OCI-LY1 (cell line): Measurements from ENCODE around the gene BCR.

Experiments used
- H2AFZ ChIP-seq: fragments of 200-600 bp; sonication (generic), shearing (Covaris generic); 2 replicates; pipeline ENCODE4 v1.6.0; 2014; ENCODE audit warnings: antibody characterized with exemption, mild to moderate bottlenecking, low read length
- H3F3A ChIP-seq: fragments of 200-600 bp; sonication (generic), shearing (Covaris generic); 2 replicates; pipeline ENCODE4 v1.6.0; 2014; ENCODE audit warnings: mild to moderate bottlenecking, antibody characterized with exemption, low read length, moderate library complexity; ENCODE audit not compliant: insufficient read depth
- H3K27ac ChIP-seq: fragments of 200-600 bp; sonication (generic); 2 replicates; pipeline ENCODE4 v1.5.1; 2014; ENCODE audit warnings: low read length, mixed run types, mild to moderate bottlenecking, low read depth; ENCODE audit not compliant: poor library complexity, severe bottlenecking
- H3K27me3 ChIP-seq: fragments of 200-600 bp; sonication (generic); 2 replicates; pipeline ENCODE4 v1.6.0; 2014; ENCODE audit warnings: antibody characterized with exemption, mild to moderate bottlenecking, low read length, moderate library complexity; ENCODE audit not compliant: insufficient read depth
- H3K36me3 ChIP-seq: fragments of 200-600 bp; sonication (generic); 2 replicates; pipeline ENCODE4 v1.6.1; 2014; ENCODE audit warnings: mild to moderate bottlenecking, antibody characterized with exemption, low read length, moderate library complexity, mixed read lengths; ENCODE audit not compliant: insufficient read depth
- H3K4me1 ChIP-seq: fragments of 200-600 bp; sonication (generic); 2 replicates; pipeline ENCODE4 v1.5.1; 2014; ENCODE audit warnings: mild to moderate bottlenecking, low read length, moderate library complexity; ENCODE audit not compliant: insufficient read depth, severe bottlenecking
- H3K4me2 ChIP-seq: fragments of 200-600 bp; sonication (generic), shearing (Covaris generic); 2 replicates; pipeline ENCODE4 v1.6.1; 2014; ENCODE audit warnings: low read length
- H3K4me3 ChIP-seq: fragments of 200-600 bp; sonication (generic); 2 replicates; pipeline ENCODE4 v1.5.1; 2014; ENCODE audit warnings: low read length, low read depth, mild to moderate bottlenecking, mixed read lengths; ENCODE audit not compliant: poor library complexity, severe bottlenecking
- H3K79me2 ChIP-seq: fragments of 200-600 bp; shearing (Covaris generic); 2 replicates; pipeline ENCODE4 v1.6.1; 2016; ENCODE audit warnings: mixed run types, low read length, mixed read lengths; ENCODE audit not compliant: insufficient read depth
- H3K9ac ChIP-seq: fragments of 200-600 bp; sonication (generic), shearing (Covaris generic); 2 replicates; pipeline ENCODE4 v1.6.1; 2014; ENCODE audit warnings: mild to moderate bottlenecking, low read length, mixed read lengths
- H3K9me2 ChIP-seq: fragments of 200-600 bp; sonication (generic), shearing (Covaris generic); 2 replicates; pipeline ENCODE4 v1.6.1; 2014; ENCODE audit warnings: low read depth, mild to moderate bottlenecking, low read length, mixed read lengths
- H3K9me3 ChIP-seq: fragments of 200-600 bp; shearing (Covaris generic); 2 replicates; pipeline ENCODE4 v1.6.1; 2014; ENCODE audit warnings: low read length, mixed read lengths
- H4K20me1 ChIP-seq: fragments of 200-600 bp; sonication (generic), shearing (Covaris generic); 2 replicates; pipeline ENCODE4 v1.6.0; 2016; ENCODE audit warnings: mild to moderate bottlenecking, low read length; ENCODE audit not compliant: insufficient read depth
- EZH2 ChIP-seq: fragments of 200-600 bp; sonication (generic), shearing (Covaris generic); IDR thresholded peaks from 2 replicates; pipeline ENCODE4 v1.8.0; 2017; ENCODE audit warnings: borderline replicate concordance, mixed run types, mild to moderate bottlenecking, antibody characterized with exemption, low read length, moderate library complexity, mixed read lengths
- TF ChIP-seq, protein P1 (sequence below): fragments of 200-600 bp; sonication (generic), shearing (Covaris generic); IDR thresholded peaks from 2 replicates; pipeline ENCODE4 v1.5.1; 2017; ENCODE audit warnings: mild to moderate bottlenecking, antibody characterized with exemption, low read length, moderate library complexity, mixed read lengths

The BCR gene

GRCh38 chr22:23236440-23237184, 56.3 kb downstream of the BCR start:
- Histone ChIP-seq H3F3A (no peaks in the 10 kb centered on the region), H2AFZ (no peak overlapping the region), H3K4me2 (no peak overlapping the region; the same call in 1 of the 2 replicates), H3K27me3 (no peaks in the 10 kb centered on the region), H4K20me1 (no peaks in the 10 kb centered on the region), H3K9me2 (no peaks in the 10 kb centered on the region), H3K9ac (no peak overlapping the region; the same call in 1 of the 2 replicates), H3K4me1 (peaks cover 73% of the 10 kb centered on the region), H3K36me3 (peaks cover 47% of the 10 kb centered on the region), H3K79me2 (peaks cover 82% of the 10 kb centered on the region), H3K27ac (peak overlapping the region; percentile 27), H3K4me3 (no peak overlapping the region), H3K9me3 (no peaks in the 10 kb centered on the region)
- TF ChIP-seq EZH2: no peak
- TF ChIP-seq, protein P1, sequence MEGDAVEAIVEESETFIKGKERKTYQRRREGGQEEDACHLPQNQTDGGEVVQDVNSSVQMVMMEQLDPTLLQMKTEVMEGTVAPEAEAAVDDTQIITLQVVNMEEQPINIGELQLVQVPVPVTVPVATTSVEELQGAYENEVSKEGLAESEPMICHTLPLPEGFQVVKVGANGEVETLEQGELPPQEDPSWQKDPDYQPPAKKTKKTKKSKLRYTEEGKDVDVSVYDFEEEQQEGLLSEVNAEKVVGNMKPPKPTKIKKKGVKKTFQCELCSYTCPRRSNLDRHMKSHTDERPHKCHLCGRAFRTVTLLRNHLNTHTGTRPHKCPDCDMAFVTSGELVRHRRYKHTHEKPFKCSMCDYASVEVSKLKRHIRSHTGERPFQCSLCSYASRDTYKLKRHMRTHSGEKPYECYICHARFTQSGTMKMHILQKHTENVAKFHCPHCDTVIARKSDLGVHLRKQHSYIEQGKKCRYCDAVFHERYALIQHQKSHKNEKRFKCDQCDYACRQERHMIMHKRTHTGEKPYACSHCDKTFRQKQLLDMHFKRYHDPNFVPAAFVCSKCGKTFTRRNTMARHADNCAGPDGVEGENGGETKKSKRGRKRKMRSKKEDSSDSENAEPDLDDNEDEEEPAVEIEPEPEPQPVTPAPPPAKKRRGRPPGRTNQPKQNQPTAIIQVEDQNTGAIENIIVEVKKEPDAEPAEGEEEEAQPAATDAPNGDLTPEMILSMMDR: no peak

DNA sequence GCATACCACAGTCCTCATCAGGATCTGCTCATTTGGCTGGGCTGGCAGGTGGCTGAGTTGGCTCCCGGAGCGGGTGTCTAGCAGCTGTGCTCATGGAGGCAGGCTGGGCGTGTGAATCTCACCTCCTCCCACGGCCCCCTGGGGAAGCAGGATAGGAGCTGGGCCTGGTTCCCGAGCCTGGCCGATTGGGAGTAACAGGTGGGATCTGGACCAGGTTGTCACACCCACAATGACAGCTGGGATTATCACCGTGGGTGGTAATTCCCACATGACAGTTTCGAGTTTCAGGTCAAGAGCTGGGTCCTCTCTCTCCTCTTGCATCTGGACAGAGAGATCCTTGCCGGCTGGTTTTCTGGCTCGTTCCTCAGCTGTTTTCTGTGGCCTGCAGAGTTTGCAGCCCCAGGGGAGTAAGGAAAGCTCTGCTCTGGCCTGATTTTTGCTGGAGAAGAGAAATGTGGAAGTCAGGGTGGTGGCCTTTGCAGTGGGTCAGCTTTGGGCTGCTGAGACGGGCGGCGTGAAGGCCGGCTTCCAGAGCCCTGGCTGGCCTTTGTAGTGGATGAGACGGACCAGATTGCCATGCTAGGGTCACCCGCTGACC, 57.0 kb downstream of the BCR start:
- no peak for TF ChIP-seq EZH2
- TF ChIP-seq, protein P1: no peak
- Histone ChIP-seq H3K9me3 (no peaks in the 10 kb centered on the region), H2AFZ (no peak overlapping the region), H3K4me3 (no peak overlapping the region), H3K27ac (peak overlapping the region; percentile 27), H3K79me2 (peaks cover 81% of the 10 kb centered on the region), H3K4me2 (no peak overlapping the region; the same call in 1 of the 2 replicates), H3K9ac (no peak overlapping the region; the same call in 1 of the 2 replicates), H3K9me2 (no peaks in the 10 kb centered on the region), H3K27me3 (no peaks in the 10 kb centered on the region), H3F3A (no peaks in the 10 kb centered on the region), H3K36me3 (peaks cover 40% of the 10 kb centered on the region), H3K4me1 (peaks cover 73% of the 10 kb centered on the region), H4K20me1 (no peaks in the 10 kb centered on the region)

GRCh38 chr22:23237841-23238240, 57.5 kb downstream of the BCR start:
- Histone ChIP-seq H2AFZ (no peak overlapping the region), H3K9ac (no peak overlapping the region), H3K4me2 (no peak overlapping the region; the same call in 1 of the 2 replicates)

More at GRCh38 chr22:23237841-23238240, 57.5 kb downstream of the BCR start:
- Histone ChIP-seq H3K4me1 (peaks cover 73% of the 10 kb centered on the region), H3K27me3 (no peaks in the 10 kb centered on the region), H3F3A (no peaks in the 10 kb centered on the region), H3K4me3 (no peak overlapping the region), H3K9me2 (no peaks in the 10 kb centered on the region), H3K79me2 (peaks cover 76% of the 10 kb centered on the region), H3K9me3 (no peaks in the 10 kb centered on the region), H4K20me1 (no peaks in the 10 kb centered on the region), H3K36me3 (peaks cover 37% of the 10 kb centered on the region), H3K27ac (peak overlapping the region; percentile 27)
- TF ChIP-seq, protein P1: no peak
